ENCODE results near the gene CIC.

DNA sequence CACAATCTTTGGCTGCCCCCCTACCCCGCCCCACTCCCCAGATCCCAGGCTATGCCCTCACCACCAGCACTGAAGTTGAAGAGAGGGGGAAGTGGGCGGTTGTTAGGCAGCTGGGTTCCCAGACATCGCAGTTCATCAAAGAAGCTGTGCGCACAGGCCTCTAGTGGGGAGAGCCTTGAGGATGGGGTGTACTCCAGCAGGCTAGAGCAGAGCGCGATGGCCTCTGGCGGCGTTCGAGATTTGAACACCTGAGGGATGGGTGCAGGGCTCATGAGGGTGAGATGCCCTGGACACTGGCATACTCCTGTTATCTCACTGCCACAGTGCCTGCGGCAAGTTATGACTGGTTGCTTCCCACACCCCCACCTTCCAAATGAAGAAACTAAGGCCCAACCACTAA lies 36.6 kb upstream of the CIC start:
- TF ChIP-seq, protein P1, sequence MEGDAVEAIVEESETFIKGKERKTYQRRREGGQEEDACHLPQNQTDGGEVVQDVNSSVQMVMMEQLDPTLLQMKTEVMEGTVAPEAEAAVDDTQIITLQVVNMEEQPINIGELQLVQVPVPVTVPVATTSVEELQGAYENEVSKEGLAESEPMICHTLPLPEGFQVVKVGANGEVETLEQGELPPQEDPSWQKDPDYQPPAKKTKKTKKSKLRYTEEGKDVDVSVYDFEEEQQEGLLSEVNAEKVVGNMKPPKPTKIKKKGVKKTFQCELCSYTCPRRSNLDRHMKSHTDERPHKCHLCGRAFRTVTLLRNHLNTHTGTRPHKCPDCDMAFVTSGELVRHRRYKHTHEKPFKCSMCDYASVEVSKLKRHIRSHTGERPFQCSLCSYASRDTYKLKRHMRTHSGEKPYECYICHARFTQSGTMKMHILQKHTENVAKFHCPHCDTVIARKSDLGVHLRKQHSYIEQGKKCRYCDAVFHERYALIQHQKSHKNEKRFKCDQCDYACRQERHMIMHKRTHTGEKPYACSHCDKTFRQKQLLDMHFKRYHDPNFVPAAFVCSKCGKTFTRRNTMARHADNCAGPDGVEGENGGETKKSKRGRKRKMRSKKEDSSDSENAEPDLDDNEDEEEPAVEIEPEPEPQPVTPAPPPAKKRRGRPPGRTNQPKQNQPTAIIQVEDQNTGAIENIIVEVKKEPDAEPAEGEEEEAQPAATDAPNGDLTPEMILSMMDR (IDR thresholded peaks at IDR 0.05) = no peak
- no peak for TF ChIP-seq POLR2A (IDR thresholded peaks at IDR 0.05)
